HL-60/S4 treated with retinoic acid at 250 ng/mL for 4 days and 3 days (cell line): ENCODE measurements around the gene PTDSS2.

Experiments
- in situ Hi-C: fragments of 300-500 bp; cut with MboI; formaldehyde crosslinking; loops from 2 replicates; pipeline ENCODE4 v1.7.0; 2022; ENCODE audit warnings: low sequenced_read_pairs

Gene PTDSS2

DNA sequence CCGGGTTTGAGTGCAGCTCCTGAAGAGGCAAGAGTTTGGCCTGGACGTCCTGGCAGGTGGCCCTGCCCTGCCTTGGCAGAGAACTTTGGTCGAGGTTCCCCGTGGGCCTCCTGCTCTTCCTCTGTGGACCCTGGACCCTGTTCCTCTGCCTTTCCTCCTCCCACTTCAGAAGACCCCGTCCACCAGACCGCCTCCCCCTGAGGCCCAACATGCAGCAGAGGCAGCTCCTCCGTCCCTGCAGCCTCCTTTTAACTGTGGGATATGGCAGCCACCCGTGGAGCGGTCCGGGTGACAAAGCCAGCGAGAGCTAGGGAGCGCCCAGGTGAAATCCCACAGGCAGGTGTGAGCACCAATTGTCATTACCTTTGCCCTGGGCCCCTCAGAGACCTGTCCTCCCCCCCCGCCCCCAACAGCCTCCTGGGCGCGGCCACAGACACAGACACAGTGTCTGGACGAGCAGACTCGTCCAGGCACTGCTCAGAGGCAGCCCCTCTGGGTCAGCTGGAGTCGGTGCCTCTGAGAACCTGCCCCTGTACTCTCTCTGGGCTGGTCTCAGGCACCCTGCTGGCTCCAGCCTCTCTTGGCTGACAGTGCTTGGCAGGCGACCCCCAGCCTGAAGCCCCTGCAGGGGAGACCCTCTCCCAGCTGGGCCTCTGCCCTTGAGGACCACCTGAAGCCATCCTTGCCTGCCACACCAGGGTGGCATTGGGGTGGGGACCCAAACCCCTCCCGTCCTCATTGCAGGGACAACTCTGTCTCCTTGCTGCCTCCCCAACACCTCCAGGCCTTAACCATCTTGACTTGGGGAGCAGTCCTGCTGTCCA, 4.1 kb upstream of the PTDSS2 start:
- in situ Hi-C loops, result no loop called here

DNA sequence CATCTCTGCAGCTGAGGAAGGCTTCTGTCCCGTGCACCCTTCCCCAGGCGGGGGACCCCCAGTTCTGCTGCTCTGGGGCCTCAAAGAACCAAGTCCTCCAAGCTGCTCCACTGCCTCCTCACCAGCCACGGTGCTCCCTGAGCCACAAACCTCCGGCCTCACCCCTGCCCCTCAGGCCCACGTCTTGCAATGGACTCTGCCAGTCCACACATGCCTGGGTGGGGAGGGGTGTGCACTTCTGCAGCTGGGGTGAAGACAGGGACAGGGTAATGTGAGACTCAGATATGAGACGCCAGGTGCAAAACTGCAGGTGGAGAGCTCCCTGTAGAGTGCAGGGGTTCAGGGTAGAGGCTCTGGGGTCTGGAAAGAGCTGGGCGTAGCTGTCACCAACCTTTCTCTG, 3.2 kb upstream of the PTDSS2 start:
- in situ Hi-C loops, result no loop called here

GRCh38 chr11:447923-448731, 2.0 kb upstream of the PTDSS2 start:
- in situ Hi-C loops, result no loop called here

DNA sequence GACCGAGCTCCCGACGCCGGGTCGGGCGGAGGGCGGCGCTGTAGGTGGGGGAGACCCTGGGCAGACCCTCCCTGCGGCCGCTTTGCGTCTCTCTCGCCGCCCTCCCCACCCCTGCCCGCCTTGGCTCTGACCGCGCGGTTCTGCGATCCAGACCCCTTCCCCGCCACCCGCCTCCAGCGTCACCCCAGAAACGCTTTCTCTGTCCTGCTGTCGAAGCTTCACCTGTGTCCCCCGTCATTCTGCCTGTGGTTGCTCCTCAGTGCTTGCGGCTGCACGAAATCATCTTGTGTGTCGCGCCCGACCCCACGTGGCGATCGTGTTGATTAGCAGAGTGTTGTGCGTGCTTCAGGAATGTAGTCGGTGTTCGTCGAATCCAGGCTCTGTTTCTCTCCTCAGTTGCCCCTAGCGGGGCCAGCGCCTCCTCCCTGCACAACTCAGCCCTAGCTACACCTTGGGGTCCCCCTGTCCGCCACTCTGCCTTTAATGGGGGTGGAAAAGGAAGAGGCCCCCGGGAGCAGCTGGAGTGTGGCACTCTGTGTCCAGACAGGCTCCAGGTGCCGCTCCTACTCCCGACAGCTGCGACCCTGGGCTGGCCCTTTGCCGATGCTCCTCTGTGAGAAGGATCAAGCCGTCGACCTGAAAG, 851 bp downstream of the PTDSS2 start:
- in situ Hi-C loops, result no loop called here

DNA sequence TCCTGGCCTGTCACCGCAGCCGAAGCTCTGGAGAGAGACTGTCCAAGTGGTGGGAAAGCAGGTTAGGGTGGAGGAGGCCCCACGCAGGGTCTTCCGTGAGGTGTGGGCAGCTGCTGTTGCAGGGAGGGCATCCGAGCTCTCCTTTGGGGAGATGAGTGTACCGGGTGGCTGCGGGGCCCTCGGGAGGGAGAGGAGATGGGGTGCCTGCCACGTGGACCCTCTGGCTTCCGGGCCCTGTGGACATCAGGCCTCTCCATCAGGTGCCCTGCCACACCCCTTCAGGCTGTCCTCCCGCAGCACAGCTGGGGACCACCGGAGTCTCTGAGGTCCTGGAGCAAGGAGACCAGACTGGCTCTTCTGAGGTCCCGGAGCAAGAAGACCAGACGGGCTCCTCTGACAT, 1.7 kb downstream of the PTDSS2 start:
- in situ Hi-C loops, result no loop called here

- in situ Hi-C loops, result no loop called here
Measured at GRCh38 chr11:452203-452744, 2.2 kb downstream of the PTDSS2 start.

- in situ Hi-C loops, result no loop called here
Measured at GRCh38 chr11:452916-453527, 2.9 kb downstream of the PTDSS2 start.

DNA sequence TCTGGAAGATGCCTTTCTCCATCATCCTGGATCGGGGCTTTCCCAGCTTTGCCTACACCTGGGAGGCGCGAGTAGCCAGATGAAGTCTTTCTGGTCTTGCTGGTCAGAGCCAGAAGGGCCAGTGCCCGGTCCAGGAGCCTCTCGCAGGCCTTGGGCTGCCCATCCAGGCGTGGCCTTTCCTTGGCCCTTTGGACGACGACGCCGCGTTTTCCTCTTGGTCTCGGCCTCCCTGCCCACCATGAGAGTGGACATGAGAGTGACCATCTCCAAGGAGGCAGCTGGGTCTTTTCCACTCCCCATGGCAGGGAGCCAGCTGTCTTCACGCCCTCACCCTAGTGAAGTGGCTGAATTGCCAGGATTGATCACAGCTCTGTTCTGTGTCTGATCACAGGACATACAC, 3.5 kb downstream of the PTDSS2 start:
- in situ Hi-C loops, result no loop called here

- in situ Hi-C loops, result no loop called here
Measured at GRCh38 chr11:454043-454442, 4.0 kb downstream of the PTDSS2 start.

DNA sequence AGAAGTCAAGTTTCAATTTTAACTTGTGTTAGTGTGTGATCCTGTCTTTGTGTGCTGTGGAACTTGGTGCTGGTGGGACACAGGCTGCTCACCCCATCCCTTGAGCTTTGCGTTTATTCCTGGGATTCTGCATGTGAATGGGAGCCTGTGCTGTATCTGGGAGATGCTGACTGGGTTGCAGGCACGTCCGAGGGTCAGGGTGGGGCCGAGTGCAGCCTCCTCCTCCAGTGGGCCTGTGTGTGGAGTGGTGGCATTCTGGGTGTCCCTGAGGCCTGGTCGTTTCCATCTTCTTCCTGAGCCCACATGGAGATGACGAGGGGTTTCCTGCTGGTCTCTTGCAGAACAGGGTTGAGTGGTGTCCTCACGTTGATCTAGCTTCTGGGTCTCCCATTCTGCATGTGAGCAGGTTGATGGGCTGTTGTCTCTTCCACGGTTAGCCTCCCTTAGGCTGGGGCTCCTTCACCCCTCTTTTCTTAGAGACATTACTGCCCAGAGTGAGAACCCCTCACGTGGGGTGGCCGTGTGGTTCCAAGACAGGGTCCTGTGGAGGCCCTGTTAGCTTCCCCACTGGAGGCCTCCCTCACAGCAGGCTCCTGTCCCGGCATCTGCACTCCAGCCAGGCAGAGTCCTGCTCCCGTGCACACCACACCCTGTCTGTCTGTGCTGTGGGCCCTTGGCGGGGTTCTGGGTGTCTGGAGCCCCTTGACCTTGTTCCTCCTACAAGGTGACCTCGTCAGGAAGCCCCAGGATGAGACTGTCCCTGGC, 4.9 kb downstream of the PTDSS2 start:
- in situ Hi-C loops, result no loop called here

GRCh38 chr11:455566-456147, 5.6 kb downstream of the PTDSS2 start:
- in situ Hi-C loops, result no loop called here

- in situ Hi-C loops, result no loop called here
Measured at GRCh38 chr11:456533-456932, 6.5 kb downstream of the PTDSS2 start.

DNA sequence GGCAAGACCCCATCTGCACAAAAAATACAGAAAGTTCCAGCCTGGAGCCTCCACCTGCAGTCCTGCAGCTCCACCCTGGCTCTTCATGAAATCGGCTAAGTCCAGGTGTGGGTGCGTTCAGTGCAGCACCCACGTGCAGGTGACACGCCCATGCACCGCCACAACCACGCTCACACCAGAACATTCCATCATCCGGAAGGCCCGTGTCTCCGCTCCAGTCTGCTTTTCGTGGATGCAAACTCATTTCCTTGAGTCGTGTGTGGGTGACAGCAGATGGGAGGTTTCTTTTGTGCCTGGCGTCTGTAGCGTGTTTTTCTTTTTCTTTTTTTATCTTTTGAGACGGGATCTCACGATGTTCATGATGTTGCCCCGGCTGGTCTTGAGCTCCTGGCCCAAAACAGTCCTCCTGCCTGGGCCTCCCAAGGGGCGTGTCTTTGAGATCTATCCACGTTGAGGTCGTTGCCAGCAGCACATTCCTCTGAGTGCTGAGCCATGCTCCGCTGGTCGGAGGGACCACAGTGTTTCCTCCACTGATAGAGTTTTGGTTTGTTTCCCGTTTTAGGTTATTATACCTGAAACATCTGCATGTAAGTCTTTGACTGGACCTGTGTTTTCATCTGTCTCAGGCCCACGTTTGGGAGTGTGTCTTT, 7.2 kb downstream of the PTDSS2 start:
- in situ Hi-C loops, result no loop called here

DNA sequence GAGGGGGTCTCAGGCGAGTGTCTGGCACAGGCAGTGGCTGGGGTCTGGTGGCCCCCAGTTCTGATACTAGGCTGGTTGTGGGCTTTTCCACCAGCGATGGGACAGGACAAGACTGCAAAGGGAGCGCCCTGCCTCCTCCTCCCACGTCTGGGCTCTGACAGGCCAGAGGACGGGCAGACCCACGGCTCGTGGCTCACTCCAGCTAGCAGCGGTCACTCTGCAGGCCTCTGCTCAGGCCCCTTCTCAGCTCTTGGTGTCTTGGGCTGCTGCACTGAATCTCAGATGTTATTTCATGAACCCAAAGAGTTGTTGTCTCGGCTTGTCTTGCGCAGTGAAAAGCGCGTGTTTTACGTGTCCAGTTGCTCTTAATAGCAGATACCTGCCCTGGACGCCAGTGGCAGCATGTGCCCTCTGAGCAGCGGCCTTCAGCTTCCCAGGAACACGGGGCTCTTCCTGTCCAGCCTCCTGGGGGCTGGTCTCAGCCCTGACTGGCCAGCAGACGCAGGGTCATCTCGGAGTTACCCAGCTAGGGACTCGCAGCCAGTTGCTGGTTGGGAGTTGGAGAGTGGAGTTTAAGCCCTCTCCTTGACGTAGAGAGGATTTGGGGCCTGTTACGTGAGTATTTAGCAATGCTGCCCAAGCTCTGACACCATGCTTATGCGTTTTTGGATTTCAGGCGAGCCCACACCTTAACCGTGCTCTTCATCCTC, 9.6 kb downstream of the PTDSS2 start:
- in situ Hi-C loops, result no loop called here

DNA sequence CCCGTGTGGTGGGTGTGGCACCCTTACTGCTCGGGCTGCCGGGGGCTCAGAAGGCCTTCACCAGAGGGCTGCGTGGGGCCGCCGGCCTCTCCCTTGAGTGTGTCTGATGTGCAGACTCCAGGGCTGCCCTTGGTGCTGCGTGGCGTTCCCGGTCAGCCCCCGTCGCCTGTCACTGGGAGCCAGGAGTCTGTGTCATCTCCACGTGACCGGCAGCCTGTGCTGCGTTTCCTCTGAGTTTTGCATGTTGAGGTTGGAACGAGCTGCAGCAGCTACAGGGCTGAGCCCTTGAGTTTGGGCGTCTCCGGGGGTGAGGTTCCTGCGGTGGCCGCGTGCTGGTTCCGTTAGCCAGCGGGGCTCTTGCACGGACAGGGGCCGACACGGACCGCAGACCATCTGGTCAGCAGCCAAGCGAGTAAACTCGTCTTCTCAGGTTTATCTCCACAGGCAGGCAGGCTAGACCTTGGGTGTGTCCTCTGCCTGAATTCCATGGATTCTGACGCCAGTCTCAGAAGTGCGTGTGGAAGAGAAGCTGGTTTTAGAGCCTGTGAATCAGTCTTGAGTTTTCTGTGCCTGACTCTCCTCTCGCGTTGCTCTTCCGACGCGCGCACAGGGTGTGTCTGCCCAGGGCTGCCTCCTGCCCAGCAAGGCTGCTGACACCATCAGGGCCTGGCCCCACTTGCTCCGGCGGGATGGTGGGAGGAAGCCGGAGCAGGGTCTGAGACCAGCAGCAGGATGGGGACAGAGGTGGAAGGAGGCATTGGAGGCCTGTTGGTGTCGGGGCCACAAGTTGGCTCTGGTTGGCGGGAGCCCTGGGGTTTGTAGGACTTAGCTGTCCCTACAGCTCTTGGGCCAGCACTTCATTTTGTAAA, 10.5 kb downstream of the PTDSS2 start:
- in situ Hi-C loops, result no loop called here

GRCh38 chr11:461626-462025, 11.5 kb downstream of the PTDSS2 start:
- in situ Hi-C loops, result no loop called here

GRCh38 chr11:462107-462890, 12.2 kb downstream of the PTDSS2 start:
- in situ Hi-C loops, result no loop called here
